ENCODE results near the gene SERPINH1.

GRCh38 chr11:75522286-75523044, 39.6 kb upstream of the SERPINH1 start:
- no peak for TF ChIP-seq CTCF (IDR thresholded peaks at IDR 0.05)
- no peak for TF ChIP-seq EZH2 (IDR thresholded peaks at IDR 0.05; ENCODE audit: borderline replicate concordance, insufficient read depth, low read depth, low read length, poor library complexity, severe bottlenecking)
